Stimulated activated naive CD8-positive, alpha-beta T cell treated with anti-CD3 and anti-CD28 coated beads, Interleukin-15, Interleukin-2, amounts not matched to agents 100 U/mL and 50 U/mL, for 24 hours (primary cell): ENCODE measurements around the gene NPFFR1.
A peak's percentile ranks its signal among the peaks of the same experiment; 100 is the strongest.

Experiments used
- ATAC-seq: fragments of 150-1000 bp; cut with Tn5 transposase; one replicate; pipeline ENCODE4 v1.10.0; 2021
- DNase-seq: peaks from one replicate; pipeline ENCODE4 v3.0.0; 2021

Gene NPFFR1

DNA sequence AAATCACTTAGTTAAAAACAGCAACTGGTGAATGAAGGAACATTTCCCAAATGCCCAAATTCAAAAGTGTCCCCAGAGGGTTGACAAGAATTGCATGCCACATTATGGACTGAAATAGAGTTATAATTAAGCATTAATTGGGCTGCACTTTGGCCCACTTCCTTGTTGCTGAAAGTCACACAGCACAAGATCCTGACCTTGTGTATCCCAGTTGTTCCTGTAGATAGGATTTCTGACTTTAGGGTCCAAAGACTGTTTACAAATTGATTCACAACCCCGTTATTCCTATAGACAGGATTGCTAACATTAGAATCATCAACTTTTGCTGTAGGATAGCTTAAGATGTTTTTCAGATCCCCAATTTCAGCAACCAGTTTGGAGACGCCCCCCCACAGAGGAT lies 31.5 kb upstream of the NPFFR1 start:
- ATAC-seq (no peak), DNase-seq (no peak)

- DNase-seq (no peak), ATAC-seq (no peak)
Observed at GRCh38 chr10:70312972-70313371, 29.2 kb upstream of the NPFFR1 start.

- DNase-seq (no peak), ATAC-seq (no peak)
Observed at GRCh38 chr10:70312249-70312648, 28.4 kb upstream of the NPFFR1 start.

- DNase-seq (no peak), ATAC-seq (no peak)
Observed at GRCh38 chr10:70311698-70312097, 27.9 kb upstream of the NPFFR1 start.

DNA sequence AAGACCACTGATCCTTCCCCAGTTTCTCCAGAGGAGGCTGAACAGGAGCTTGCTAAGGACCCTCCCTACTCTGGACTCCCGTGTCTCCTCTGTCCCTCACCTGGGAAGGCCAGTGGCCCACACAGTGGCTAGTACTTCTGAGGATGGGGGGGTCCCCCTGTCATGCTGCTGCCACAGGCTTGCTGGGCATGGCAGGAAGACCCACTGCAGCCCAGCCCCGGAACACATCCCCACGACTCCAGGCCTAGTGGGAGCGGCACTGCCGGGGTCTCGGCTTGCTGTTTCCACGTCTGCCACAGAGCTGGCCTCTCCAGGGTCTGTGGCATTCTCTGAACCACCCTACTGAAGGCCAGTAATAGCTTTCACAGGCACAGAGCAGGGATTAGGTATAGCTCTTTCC lies 25.9 kb upstream of the NPFFR1 start:
- ATAC-seq = peak; percentile 8
- no peak for DNase-seq

DNA sequence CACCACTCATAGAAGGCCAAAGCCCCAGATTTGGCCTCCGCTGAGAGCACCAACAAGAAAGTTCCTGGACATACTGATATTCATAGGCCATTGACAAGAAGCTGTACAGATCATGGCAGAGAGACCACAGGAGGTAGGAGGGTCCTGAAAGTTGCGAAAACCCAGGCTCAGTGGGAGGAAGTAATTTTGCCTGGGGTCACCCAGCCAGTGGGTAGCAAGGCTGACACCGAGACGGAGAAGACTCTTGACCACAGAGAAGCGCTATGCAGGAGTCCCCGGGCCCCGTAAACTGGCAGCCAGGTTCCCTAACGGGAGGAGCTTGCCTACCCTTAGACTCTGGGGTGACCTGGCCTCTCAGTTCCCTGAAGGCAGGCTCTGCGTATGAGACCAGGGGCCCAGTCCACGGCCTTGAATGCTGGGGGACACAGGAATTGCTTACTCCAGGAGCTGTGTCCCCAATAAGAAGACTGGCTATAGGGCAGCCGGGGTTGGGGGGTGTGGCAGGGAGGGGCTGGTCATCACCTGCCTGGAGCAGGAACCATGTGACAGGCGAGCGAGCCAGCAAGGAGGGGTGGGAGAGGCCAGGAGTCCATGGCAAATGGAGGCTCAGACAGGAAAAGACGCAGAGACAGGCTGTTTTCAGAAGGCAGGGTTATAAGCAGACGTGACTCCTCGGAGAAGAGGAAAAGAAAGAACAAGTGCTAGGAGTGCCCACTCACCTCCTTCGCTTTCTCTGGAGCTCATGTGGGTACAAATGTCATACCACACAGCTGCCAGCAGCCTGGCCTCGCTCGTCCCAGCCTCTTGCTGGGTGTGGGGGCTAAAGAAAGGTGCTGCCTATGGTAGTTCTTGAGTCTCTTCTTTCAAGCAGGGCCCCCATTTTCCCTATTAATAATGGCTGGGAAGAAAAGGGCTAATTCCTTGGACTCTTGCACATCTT lies 24.6 kb upstream of the NPFFR1 start:
- ATAC-seq = peak; percentile 9
- no peak for DNase-seq

DNA sequence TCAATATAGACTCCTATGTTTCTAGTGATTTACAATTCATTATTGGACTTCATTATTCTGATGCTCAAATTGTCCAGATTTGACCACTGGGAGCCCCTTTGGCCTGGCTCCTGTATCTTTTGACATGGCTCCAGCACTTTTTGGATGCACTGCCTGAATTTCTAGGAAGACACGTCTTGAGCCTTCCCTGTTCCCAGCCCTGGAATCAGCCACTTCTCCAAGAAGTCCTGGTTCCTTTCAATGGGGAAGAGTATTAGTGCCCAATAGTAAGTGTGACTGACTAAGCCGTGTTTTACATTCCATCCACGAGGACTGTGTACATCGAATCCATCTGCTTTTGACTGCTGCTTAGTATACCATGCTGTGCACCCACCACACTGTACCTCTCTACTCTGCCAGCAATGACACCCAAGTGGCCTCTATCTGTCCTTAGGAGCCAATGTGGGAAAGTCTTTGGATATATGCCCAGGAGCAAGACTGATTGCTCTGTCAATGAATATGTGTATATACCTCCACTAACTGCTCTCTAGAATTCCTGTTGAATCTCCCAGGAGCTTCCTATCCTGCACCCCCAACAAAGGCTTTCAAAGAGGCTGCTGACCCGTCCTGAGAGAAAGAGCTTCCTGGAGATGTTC lies 23.2 kb upstream of the NPFFR1 start:
- DNase-seq = no peak

DNA sequence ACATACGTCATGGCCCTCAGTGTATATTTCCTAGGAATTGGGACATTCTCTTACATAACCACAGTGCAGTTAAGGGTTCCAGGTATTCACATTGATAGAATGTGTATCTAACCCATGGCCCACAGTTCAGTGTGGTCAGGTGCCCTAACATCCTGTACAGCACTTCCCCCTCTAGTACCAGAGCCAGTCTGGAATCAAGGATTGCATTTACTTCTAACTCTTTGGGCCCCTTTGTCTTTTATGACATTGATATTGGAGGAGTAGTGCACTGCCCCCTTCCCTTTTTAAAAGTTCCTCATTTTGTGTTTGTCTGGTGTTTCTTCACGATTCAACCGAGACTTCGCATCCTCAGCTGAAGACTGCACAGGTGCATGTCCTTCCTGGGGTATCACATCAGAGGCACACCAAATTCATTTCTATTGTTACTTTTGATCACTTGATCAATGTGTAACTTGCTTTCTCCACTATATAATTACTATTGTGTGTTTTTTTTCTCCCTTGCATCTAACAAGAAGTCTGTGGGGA lies 22.4 kb upstream of the NPFFR1 start:
- no peak for DNase-seq
- no peak for ATAC-seq

More for the DNA sequence above, 23.2 kb upstream of the NPFFR1 start:
- no peak for ATAC-seq

DNA sequence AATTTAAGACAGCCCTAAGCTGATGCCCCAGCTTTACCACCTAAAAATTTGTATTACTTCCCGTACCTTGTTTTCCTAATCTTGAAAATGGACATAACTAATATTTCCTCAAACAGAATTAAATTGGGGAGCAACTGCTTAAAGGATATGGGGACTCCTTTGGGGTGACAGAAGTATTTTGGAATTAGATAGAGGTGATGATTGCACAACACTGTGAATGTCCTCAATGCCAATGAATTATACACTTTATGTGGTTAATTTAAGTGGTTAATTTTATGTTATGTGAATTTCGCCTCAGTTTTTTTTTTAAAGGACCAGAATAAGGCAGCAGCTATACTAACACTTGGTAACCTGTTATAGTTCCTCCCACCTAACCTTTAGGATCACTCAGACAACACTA lies 19.9 kb upstream of the NPFFR1 start:
- ATAC-seq (no peak), DNase-seq (no peak)

GRCh38 chr10:70302292-70302691 lies 18.5 kb upstream of the NPFFR1 start:
- no peak for DNase-seq
- ATAC-seq = no peak

- ATAC-seq (no peak), DNase-seq (no peak)
Observed at GRCh38 chr10:70300908-70301597, 17.2 kb upstream of the NPFFR1 start.

DNA sequence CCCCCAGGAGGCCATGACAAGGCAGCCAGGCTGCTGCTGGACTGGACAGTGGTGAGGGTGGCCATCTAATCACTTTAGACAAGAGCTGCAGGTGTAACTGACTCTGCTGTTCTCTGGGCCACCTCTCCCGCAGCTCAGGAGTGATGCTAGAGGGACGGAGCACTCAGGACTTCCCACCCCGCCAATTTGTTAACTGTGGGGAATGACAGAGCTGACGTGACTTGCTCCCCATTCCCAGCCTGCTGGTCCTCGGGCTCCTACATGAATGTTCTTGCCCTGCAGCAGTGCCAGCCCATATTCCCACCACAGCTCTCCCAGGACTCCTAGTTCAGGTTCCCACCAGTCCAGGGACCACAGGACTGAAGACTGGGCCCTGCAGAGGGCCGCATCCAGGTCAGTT lies 16.7 kb upstream of the NPFFR1 start:
- DNase-seq = no peak
- no peak for ATAC-seq

GRCh38 chr10:70299876-70300275 lies 16.1 kb upstream of the NPFFR1 start:
- ATAC-seq (no peak), DNase-seq (no peak)

- DNase-seq = no peak
- ATAC-seq = no peak
Observed at GRCh38 chr10:70298393-70298792, 14.6 kb upstream of the NPFFR1 start.

- ATAC-seq = no peak
- no peak for DNase-seq
Observed at GRCh38 chr10:70297224-70297623, 13.4 kb upstream of the NPFFR1 start.

GRCh38 chr10:70296406-70296899 lies 12.6 kb upstream of the NPFFR1 start:
- DNase-seq (no peak), ATAC-seq (no peak)

- ATAC-seq (no peak), DNase-seq (no peak)
Observed at GRCh38 chr10:70295926-70296325, 12.1 kb upstream of the NPFFR1 start.

GRCh38 chr10:70295321-70295720 lies 11.5 kb upstream of the NPFFR1 start:
- DNase-seq (no peak), ATAC-seq (no peak)

DNA sequence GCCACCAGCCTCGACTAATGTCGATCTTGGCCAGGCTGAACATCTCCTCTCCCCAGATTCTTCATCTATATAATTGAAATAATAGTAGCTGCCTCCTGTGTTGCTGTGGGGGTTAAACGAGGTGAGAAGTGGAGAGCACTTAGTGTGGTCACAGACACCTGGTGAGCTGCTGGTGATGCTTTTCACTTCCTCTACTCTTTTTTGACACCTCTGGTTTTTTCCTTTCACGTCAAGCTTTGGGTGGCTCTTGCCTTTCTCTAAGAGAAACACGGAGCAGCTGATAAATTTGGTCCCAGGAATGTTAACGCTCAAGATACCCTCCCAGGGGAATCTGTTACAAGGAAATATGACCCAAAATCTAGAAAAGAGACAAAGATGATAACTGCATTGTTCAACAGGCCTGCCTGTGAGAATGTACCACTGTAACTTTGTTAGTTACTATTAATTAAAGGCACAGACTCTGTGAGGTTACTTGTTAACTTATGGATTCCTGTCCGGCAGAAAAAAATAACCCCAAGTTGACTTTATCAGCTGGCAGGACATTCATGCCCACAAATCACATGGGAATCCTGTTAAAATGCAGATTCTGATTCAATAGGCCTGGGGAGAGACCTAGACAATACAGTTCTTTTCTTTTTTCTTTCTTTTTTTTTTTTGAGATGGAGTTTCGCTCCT lies 9.5 kb upstream of the NPFFR1 start:
- ATAC-seq (no peak), DNase-seq (no peak)

- DNase-seq = no peak
- no peak for ATAC-seq
Observed at GRCh38 chr10:70292004-70292403, 8.2 kb upstream of the NPFFR1 start.

GRCh38 chr10:70289739-70290138 lies 5.9 kb upstream of the NPFFR1 start:
- no peak for ATAC-seq

GRCh38 chr10:70286616-70287015 lies 2.8 kb upstream of the NPFFR1 start:
- no peak for ATAC-seq
- DNase-seq = no peak

More at GRCh38 chr10:70289739-70290138, 5.9 kb upstream of the NPFFR1 start:
- no peak for DNase-seq
